GM12878 (cell line): ENCODE measurements around the gene FKTN. TPM values are rescaled to one million over a fixed set of nuclear protein-coding genes. Genes with fewer than 3 reads are reported as not detected.

Source experiments
- ATAC-seq: fragments of 200-7000 bp; cut with Tn5 transposase; 3 replicates; pipeline ENCODE4 v1.9.1; 2020; ENCODE audit warnings: mild to moderate bottlenecking, moderate library complexity
- BruUV-seq: library from RNA; stranded (reverse); fragments of 400-500 nt; replicated peaks from 2 replicates; lab custom pipeline; 2021; lab: Mats Ljungman, UMichigan
- CTCF ChIA-PET: fragments of 300-600 bp; sonication (Branson Sonifier 250); formaldehyde crosslinking; extraction: SDS; loops from one replicate; lab custom pipeline; 2021; ENCODE audit warnings: inconsistent platforms; lab: Yijun Ruan, JAX
- POLR2A ChIA-PET: fragments of 350-600 bp; formaldehyde crosslinking; extraction: SDS; loops from one replicate; lab custom pipeline; 2021; ENCODE audit warnings: inconsistent platforms; lab: Charles Lee
- RAD21 ChIA-PET: fragments of 300-600 bp; sonication (Branson Sonifier 250); formaldehyde crosslinking; loops from one replicate; lab custom pipeline; 2023; ENCODE audit warnings: antibody characterized with exemption; ENCODE audit not compliant: unreplicated experiment; lab: Charles Lee
- SMC1A ChIA-PET: fragments of 300-600 bp; sonication (Branson Sonifier 250); formaldehyde crosslinking; loops from one replicate; lab custom pipeline; 2023; ENCODE audit not compliant: unreplicated experiment, uncharacterized antibody; lab: Charles Lee
- DNase-seq: peaks from one replicate; pipeline ENCODE4 v3.0.0-alpha.2; 2011; ENCODE audit warnings: low read depth, low spot score
- FAIRE-seq: peaks from 3 replicates; lab custom pipeline; 2011; peaks lifted over from hg19 to GRCh38; lab: Jason Lieb, UNC
- H2AFZ ChIP-seq: 2 replicates; pipeline ENCODE4 v1.6.0; 2011; ENCODE audit warnings: low read depth, low read length, control low read depth; ENCODE audit not compliant: control insufficient read depth
- H3K27ac ChIP-seq: 2 replicates; pipeline ENCODE4 v1.5.1; 2011; ENCODE audit warnings: control low read depth; ENCODE audit not compliant: control insufficient read depth, insufficient read depth
- H3K27me3 ChIP-seq, 2 experiments: replicated peaks in 1 of 2; 2 replicates each; pipeline versions ENCODE4 v1.6.0 to v1.6.1; 2011; ENCODE audit warnings: low read length in 1 of 2; ENCODE audit not compliant: control insufficient read depth in 2 of 2, insufficient read depth in 2 of 2
- H3K36me3 ChIP-seq, 2 experiments: 2 replicates each; pipeline ENCODE4 v1.5.1; 2011; ENCODE audit warnings: low read length in 1 of 2; ENCODE audit not compliant: control insufficient read depth in 2 of 2, insufficient read depth in 2 of 2
- H3K4me1 ChIP-seq: 2 replicates; pipeline ENCODE4 v1.6.1; 2011; ENCODE audit warnings: mild to moderate bottlenecking, low read length, moderate library complexity, mixed read lengths; ENCODE audit not compliant: control insufficient read depth, insufficient read depth
- H3K4me2 ChIP-seq: 2 replicates; pipeline ENCODE4 v1.6.0; 2011; ENCODE audit warnings: control low read depth; ENCODE audit not compliant: control insufficient read depth, insufficient read depth
- H3K4me3 ChIP-seq: fragments of 200-600 bp; sonication (generic); 2 replicates; pipeline ENCODE4 v1.5.1; 2016
- H3K79me2 ChIP-seq: 2 replicates; pipeline ENCODE4 v1.6.0; 2011; ENCODE audit warnings: low read length; ENCODE audit not compliant: control insufficient read depth, insufficient read depth
- H3K9ac ChIP-seq: 2 replicates; pipeline ENCODE4 v1.8.0; 2011; ENCODE audit warnings: low read length, control low read depth, mixed read lengths; ENCODE audit not compliant: control insufficient read depth, insufficient read depth
- H3K9me3 ChIP-seq: replicated peaks from 3 replicates; pipeline ENCODE4 v1.5.1; 2011; ENCODE audit warnings: mild to moderate bottlenecking, low read length; ENCODE audit not compliant: control insufficient read depth, insufficient read depth
- H4K20me1 ChIP-seq: 2 replicates; pipeline ENCODE4 v1.6.0; 2011; ENCODE audit not compliant: control insufficient read depth, insufficient read depth
- BCLAF1 ChIP-seq: fragments of 450-650 bp; IDR thresholded peaks from 2 replicates; pipeline ENCODE4 v1.6.1; 2017; ENCODE audit warnings: antibody characterized with exemption, mild to moderate bottlenecking, moderate library complexity
- FOXK2 ChIP-seq: fragments of 450-650 bp; IDR thresholded peaks from 2 replicates; pipeline ENCODE4 v1.6.1; 2017; ENCODE audit warnings: mild to moderate bottlenecking, moderate library complexity
- SMAD1 ChIP-seq: fragments of 450-650 bp; IDR thresholded peaks from 2 replicates; pipeline ENCODE4 v1.6.1; 2018; ENCODE audit warnings: mild to moderate bottlenecking, low read depth; ENCODE audit not compliant: partially characterized antibody
- TARDBP ChIP-seq: IDR thresholded peaks from 2 replicates; pipeline ENCODE4 v1.6.1; 2016; ENCODE audit warnings: borderline replicate concordance
- TCF12 ChIP-seq: IDR thresholded peaks from 2 replicates; pipeline ENCODE4 v1.6.1; 2011; ENCODE audit warnings: low read depth, mild to moderate bottlenecking, low read length
- YY1 ChIP-seq: IDR thresholded peaks from 2 replicates; pipeline ENCODE4 v1.6.1; 2011; ENCODE audit warnings: low read depth, mild to moderate bottlenecking, low read length
- ZBTB11 ChIP-seq: fragments of 450-650 bp; formaldehyde crosslinking; IDR thresholded peaks from 2 replicates; pipeline ENCODE4 v1.5.0; 2022; ENCODE audit warnings: mild to moderate bottlenecking, missing genetic modification characterization
- ZNF24 ChIP-seq: fragments of 450-650 bp; IDR thresholded peaks from 2 replicates; pipeline ENCODE4 v1.6.1; 2017; ENCODE audit warnings: antibody characterized with exemption, mild to moderate bottlenecking
- WGBS: methylation state at CpG from one replicate; pipeline ENCODE4 v1.1.6; 2016; ENCODE audit warnings: low lambda C conversion rate; ENCODE audit not compliant: insufficient replicate concordance, insufficient coverage; ENCODE audit errors: missing lambda C conversion rate; 5-methylcytosine and 5-hydroxymethylcytosine counted together
- in situ Hi-C: fragments of 300-500 bp; cut with MboI; formaldehyde crosslinking; loops from 9 replicates; pipeline ENCODE4 v1.14.3; 2018; ENCODE audit warnings: mixed read lengths
- intact Hi-C: fragments of 100-400 bp; cut with micrococcal nuclease; formaldehyde crosslinking; loops from one replicate; pipeline ENCODE4 v1.14.2; 2022; ENCODE audit not compliant: unreplicated experiment
- polyA plus RNA-seq, 11 experiments: library from polyadenylated mRNA; depleted of rRNA in 4 of 11; unstranded in 6 of 11; stranded (reverse) in 5 of 11; fragments of >200 nt; fragmentation: Nextera tagmentation in 4 of 11; fragmentation: Illumina TruSeq in 1 of 11; extraction: Ambion mirVana in 4 of 11; extraction: Trizol in 1 of 11; gene quantifications; 1 replicate in 1 of 11; 2 replicates in 10 of 11; pipeline versions ENCODE4 v1.2.1 to v1.2.3, GENCODE V29; 2011 to 2016; ENCODE audit warnings: inconsistent platforms in 2 of 11, missing spikeins in 2 of 11, low read depth in 1 of 11
- total RNA-seq, 4 experiments: library from RNA; depleted of rRNA in 3 of 4; stranded (reverse); fragments of >200 nt in 3 of 4; fragmentation: Illumina TruSeq in 1 of 4; extraction: Trizol in 1 of 4; gene quantifications; 2 replicates each; pipeline versions ENCODE4 v1.2.1 to v1.2.3, GENCODE V29; 2013 to 2021

The FKTN gene
- total and polyA plus RNA-seq, 10 of the 15 experiments (the other 5 are each of a cell fraction or from before 2014, with no cell fraction given): 3.6 to 15.9 (median 10.6) TPM

- Histone ChIP-seq H2AFZ (no peak overlapping the region), H3K27me3 (no peaks in the 10 kb centered on the region), H3K9me3 (peaks cover 1% of the 10 kb centered on the region; the same call in 2 of the 3 replicates), H3K4me3 (no peak overlapping the region)
- ATAC-seq: no peak
- no peak for DNase-seq
- CTCF ChIA-PET: no interaction called here
- intact Hi-C loops: no loop called here
- in situ Hi-C loops: no loop called here
- no peak for FAIRE-seq
- TF ChIP-seq YY1: no peak
- no peak for TF ChIP-seq TCF12
- no peak for TF ChIP-seq BCLAF1
- no peak for TF ChIP-seq TARDBP
- TF ChIP-seq SMAD1: no peak
- TF ChIP-seq FOXK2: no peak
- no peak for TF ChIP-seq ZBTB11
- TF ChIP-seq ZNF24: no peak
- TF ChIP-seq, all 136 proteins: peak for 0
- H3K36me3 ChIP-seq: no peaks in the 10 kb centered on the region
- SMC1A ChIA-PET: interaction anchor here (1.0 to 1.5 kb wide), 2 partner anchors 10 to 15 kb away, joined by 4 to 5 read pairs; no protein-coding TSS in a partner anchor
- WGBS: 41% methylated on average over 2 of the region's 3 CpGs
- no peak overlapping the region for H3K9ac ChIP-seq
- no peaks in the 10 kb centered on the region for H3K79me2 ChIP-seq
- RAD21 ChIA-PET: interaction anchor here (0.7 kb wide), 1 partner anchor 1002 kb away, joined by 3 read pairs; no protein-coding TSS in a partner anchor
- BruUV-seq: no TSS peak
- H3K27ac ChIP-seq: no peak overlapping the region
- POLR2A ChIA-PET: no interaction called here
- H3K4me2 ChIP-seq: no peak overlapping the region
- H3K4me1 ChIP-seq: peaks cover 4% of the 10 kb centered on the region; the same call in 1 of the 2 replicates
- H4K20me1 ChIP-seq: no peaks in the 10 kb centered on the region
These were observed 116.0 kb downstream of the FKTN start for GRCh38 chr9:105673850-105674387.
